Omental fat pad (tissue), 4 donors: ENCODE measurements around the gene VANGL2. TPM values are rescaled to one million over a fixed set of nuclear protein-coding genes. Genes with fewer than 3 reads are reported as not detected.

Experiments
- ATAC-seq: fragments of 150-250 bp; one replicate; pipeline ENCODE4 v1.9.1; 2016; ENCODE audit warnings: mild to moderate bottlenecking, moderate library complexity; ENCODE audit not compliant: low FRiP score
- DNase-seq: peaks from one replicate; pipeline ENCODE4 v3.0.0-alpha.2; 2019; ENCODE audit warnings: low spot score
- CTCF ChIP-seq, 3 donors: fragments of 450-650 bp; IDR thresholded peaks; one replicate each; pipeline ENCODE4 v1.5.1; 2016 to 2017; ENCODE audit warnings: antibody characterized with exemption in 3 of 3, mild to moderate bottlenecking in 3 of 3, moderate library complexity in 2 of 3
- total RNA-seq, 4 donors: library from RNA; depleted of rRNA; stranded (reverse); fragments of >200 nt; gene quantifications; one replicate each; pipeline ENCODE4 v1.1.0, GENCODE V29; 2016

Gene VANGL2
- total RNA-seq, 4 donors from 2014 or later, result 0.36 to 2.0 (median 1.0) TPM

- DNase-seq (no peak), ATAC-seq (no peak)
- no peak for TF ChIP-seq CTCF (IDR thresholded peaks at IDR 0.05)
Observed at GRCh38 chr1:160459687-160460086, 59.3 kb downstream of the VANGL2 start.

- TF ChIP-seq CTCF (IDR thresholded peaks at IDR 0.05), result no peak
- DNase-seq, result no peak
- ATAC-seq, result no peak
Observed at GRCh38 chr1:160460214-160460642, 59.9 kb downstream of the VANGL2 start.

GRCh38 chr1:160460683-160461287, 60.4 kb downstream of the VANGL2 start:
- TF ChIP-seq CTCF (IDR thresholded peaks at IDR 0.05), result no peak
- DNase-seq (no peak), ATAC-seq (no peak)

- no peak for TF ChIP-seq CTCF (IDR thresholded peaks at IDR 0.05)
- DNase-seq (no peak), ATAC-seq (no peak)
Observed at GRCh38 chr1:160465123-160465522, 64.8 kb downstream of the VANGL2 start.

GRCh38 chr1:160466961-160467360, 66.6 kb downstream of the VANGL2 start:
- no peak for ATAC-seq
- no peak for TF ChIP-seq CTCF (IDR thresholded peaks at IDR 0.05)
- DNase-seq, result no peak

- no peak for TF ChIP-seq CTCF (IDR thresholded peaks at IDR 0.05)
- DNase-seq (no peak), ATAC-seq (no peak)
Observed at GRCh38 chr1:160467576-160467975, 67.2 kb downstream of the VANGL2 start.

GRCh38 chr1:160471253-160471652, 70.9 kb downstream of the VANGL2 start:
- no peak for TF ChIP-seq CTCF (IDR thresholded peaks at IDR 0.05)
- DNase-seq (no peak), ATAC-seq (no peak)
